ENCODE data around the gene TXNDC8. TPM values are rescaled to one million over a fixed set of nuclear protein-coding genes. Genes with fewer than 3 reads are reported as not detected.

The TXNDC8 gene
- total RNA-seq, 1 experiment from 2014 or later, result not detected

DNA sequence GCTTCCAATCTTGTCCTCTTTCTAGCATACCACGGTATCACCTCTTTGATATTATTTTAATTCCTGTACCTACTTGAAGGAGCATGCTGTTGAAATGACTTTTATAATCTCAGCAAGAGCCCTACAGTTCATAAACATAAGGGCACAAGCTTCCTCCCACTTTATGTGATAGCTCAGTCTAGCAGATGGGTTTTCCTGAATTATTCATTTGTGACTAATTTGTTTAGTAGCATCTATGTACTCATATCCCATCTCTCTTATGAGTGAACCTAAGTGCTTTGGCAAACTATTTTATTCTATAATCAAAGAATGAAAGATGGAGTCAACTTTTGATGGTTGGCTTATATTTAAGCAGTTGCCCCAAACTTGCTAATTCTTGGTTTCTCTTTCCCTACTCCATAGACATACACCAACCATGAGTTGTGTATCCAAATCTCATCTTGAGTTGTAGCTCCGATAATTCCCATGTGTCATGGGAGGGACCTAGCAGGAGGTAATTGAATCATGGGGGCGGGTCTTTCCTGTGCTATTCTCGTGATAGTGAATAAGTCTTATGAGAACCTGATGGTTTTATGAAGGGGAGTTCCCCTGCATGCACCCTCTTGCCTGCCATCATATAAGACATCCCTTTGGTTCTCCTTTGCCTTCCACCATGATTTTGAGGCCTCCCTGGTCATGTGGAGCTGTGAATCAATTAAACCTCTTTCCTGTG, 17.7 kb downstream of the TXNDC8 start:
- H3K4me1 Mint-ChIP-seq, result peaks cover 8% of the 10 kb centered on the region
- CTCF ChIA-PET, result no interaction called here
- H3K36me3 Mint-ChIP-seq, result no peaks in the 10 kb centered on the region
- TF ChIP-seq ZSCAN18 (CRISPR knock-in tag; IDR thresholded peaks at IDR 0.05) (no peak), ZNF512 (CRISPR knock-in tag; IDR thresholded peaks at IDR 0.05; ENCODE audit: borderline replicate concordance) (no peak), CBFB (CRISPR knock-in tag; IDR thresholded peaks at IDR 0.05; ENCODE audit: low read depth) (no peak), NFATC4 (CRISPR knock-in tag; IDR thresholded peaks at IDR 0.05) (no peak), ATF1 (CRISPR knock-in tag; IDR thresholded peaks at IDR 0.05) (no peak), MXD4 (CRISPR knock-in tag; IDR thresholded peaks at IDR 0.05; ENCODE audit: borderline replicate concordance) (no peak), ZNF121 (CRISPR knock-in tag; IDR thresholded peaks at IDR 0.05) (no peak), ETV6 (CRISPR knock-in tag; IDR thresholded peaks at IDR 0.05) (no peak), RORB (CRISPR knock-in tag; IDR thresholded peaks at IDR 0.05) (no peak), NR2C2 (CRISPR knock-in tag; IDR thresholded peaks at IDR 0.05) (no peak), FOXJ3 (CRISPR knock-in tag; IDR thresholded peaks at IDR 0.05; ENCODE audit: borderline replicate concordance) (no peak), CTCF (IDR thresholded peaks at IDR 0.05) (no peak), MYBL2 (CRISPR knock-in tag; IDR thresholded peaks at IDR 0.05) (no peak), ZBTB21 (CRISPR knock-in tag; IDR thresholded peaks at IDR 0.05; ENCODE audit: borderline replicate concordance) (no peak), SP1 (CRISPR knock-in tag; conservative IDR thresholded peaks at IDR 0.05) (no peak), ZNF671 (CRISPR knock-in tag; IDR thresholded peaks at IDR 0.05) (no peak)
- TF ChIP-seq, protein P1, sequence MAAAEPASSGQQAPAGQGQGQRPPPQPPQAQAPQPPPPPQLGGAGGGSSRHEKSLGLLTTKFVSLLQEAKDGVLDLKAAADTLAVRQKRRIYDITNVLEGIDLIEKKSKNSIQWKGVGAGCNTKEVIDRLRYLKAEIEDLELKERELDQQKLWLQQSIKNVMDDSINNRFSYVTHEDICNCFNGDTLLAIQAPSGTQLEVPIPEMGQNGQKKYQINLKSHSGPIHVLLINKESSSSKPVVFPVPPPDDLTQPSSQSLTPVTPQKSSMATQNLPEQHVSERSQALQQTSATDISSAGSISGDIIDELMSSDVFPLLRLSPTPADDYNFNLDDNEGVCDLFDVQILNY (CRISPR knock-in tag; IDR thresholded peaks at IDR 0.05), result no peak
- TF ChIP-seq, protein P2, sequence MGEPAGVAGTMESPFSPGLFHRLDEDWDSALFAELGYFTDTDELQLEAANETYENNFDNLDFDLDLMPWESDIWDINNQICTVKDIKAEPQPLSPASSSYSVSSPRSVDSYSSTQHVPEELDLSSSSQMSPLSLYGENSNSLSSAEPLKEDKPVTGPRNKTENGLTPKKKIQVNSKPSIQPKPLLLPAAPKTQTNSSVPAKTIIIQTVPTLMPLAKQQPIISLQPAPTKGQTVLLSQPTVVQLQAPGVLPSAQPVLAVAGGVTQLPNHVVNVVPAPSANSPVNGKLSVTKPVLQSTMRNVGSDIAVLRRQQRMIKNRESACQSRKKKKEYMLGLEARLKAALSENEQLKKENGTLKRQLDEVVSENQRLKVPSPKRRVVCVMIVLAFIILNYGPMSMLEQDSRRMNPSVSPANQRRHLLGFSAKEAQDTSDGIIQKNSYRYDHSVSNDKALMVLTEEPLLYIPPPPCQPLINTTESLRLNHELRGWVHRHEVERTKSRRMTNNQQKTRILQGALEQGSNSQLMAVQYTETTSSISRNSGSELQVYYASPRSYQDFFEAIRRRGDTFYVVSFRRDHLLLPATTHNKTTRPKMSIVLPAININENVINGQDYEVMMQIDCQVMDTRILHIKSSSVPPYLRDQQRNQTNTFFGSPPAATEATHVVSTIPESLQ (CRISPR knock-in tag; IDR thresholded peaks at IDR 0.05), result no peak
- TF ChIP-seq, protein P3, sequence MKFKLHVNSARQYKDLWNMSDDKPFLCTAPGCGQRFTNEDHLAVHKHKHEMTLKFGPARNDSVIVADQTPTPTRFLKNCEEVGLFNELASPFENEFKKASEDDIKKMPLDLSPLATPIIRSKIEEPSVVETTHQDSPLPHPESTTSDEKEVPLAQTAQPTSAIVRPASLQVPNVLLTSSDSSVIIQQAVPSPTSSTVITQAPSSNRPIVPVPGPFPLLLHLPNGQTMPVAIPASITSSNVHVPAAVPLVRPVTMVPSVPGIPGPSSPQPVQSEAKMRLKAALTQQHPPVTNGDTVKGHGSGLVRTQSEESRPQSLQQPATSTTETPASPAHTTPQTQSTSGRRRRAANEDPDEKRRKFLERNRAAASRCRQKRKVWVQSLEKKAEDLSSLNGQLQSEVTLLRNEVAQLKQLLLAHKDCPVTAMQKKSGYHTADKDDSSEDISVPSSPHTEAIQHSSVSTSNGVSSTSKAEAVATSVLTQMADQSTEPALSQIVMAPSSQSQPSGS (CRISPR knock-in tag; IDR thresholded peaks at IDR 0.05; ENCODE audit: borderline replicate concordance, low read depth), result no peak
- POLR2A ChIA-PET, result no interaction called here
- no peaks in the 10 kb centered on the region for H3K27me3 Mint-ChIP-seq (ENCODE audit: low read depth)
- H3K27ac Mint-ChIP-seq, result no peak overlapping the region
- ATAC-seq (no peak), DNase-seq (ENCODE audit: low spot score) (no peak)
- no peak overlapping the region for H3K4me3 Mint-ChIP-seq
- no peaks in the 10 kb centered on the region; the same call in 1 of the 2 replicates for H3K9me3 Mint-ChIP-seq
